ENCODE results near the gene TTLL5. TPM values are rescaled to one million over a fixed set of nuclear protein-coding genes. Genes with fewer than 3 reads are reported as not detected.

Gene TTLL5
- total and polyA plus RNA-seq, 2 of the 4 experiments (the other 2 are of a cell fraction) = 11.9 to 16.7 TPM

DNA sequence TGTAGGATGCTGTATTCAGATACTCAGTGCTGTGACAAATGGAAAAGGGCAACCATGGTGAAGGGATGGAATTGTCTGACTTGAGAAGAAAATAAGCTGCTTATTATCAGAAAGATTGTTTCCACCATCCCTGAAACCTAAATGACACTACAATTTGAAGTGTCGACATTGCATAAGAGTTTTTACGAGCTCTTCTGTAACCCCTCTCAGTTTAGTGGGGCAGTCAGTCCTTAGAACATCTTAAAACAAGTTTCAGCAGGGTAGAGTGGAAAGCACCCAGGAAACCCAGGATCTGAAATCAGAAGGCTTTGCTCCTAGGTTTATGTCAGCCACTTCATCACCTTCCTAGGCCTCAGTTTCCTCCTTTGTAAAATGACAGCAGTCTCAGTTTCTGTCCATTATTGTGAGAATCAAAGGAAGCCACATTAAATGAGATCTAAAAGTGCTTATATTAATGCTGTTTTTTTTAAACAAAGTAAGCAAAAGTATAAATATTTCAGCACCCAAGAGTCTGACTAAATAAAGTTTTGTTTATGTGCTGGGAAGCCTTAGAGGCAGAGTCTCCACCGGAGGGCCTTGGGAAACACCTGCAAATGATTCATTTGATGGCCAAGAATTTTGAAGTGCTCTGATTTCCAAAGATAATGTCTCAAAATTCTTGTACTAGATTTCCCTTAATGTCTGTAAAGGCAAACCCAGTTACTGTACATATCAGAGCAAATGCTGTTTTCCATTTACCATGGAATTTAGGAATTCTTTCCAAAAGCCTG is 326.3 kb downstream of the TTLL5 start (continued):
- TF ChIP-seq POLR2A (IDR thresholded peaks at IDR 0.05; ENCODE audit: low read depth, low read length) = no peak

DNA sequence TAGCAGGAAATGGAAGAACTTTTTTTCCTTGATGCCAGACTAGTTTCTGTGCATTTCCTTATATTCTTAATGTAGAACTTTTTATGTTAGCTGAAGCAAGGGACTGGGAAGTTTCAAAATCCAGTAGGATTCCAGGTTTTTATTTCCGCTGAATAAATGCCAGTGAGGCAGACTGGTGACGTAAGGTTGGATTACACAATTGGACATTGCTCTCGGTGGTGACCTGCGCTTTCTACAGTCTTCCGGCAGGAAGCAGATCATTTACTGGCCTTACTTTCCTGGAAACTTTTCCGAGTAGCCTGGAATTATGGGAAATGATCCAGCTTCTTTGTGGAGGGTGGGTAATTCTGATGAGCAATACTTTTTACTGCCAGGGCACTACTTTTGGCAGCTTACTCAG is 328.1 kb downstream of the TTLL5 start:
- H4K8ac ChIP-seq (ENCODE audit: low read depth in 2 of 2, low read length in 2 of 2) = no peak overlapping the region
- H3K9me3 ChIP-seq (ENCODE audit: control insufficient read depth, insufficient read depth, low read length) = no peaks in the 10 kb centered on the region
- no peak overlapping the region for H2AK5ac ChIP-seq (ENCODE audit: low read depth, low read length)
- dilution Hi-C loops (cut with HindIII; ENCODE audit: low sequenced_read_pairs, unreplicated experiment) = no loop called here
- H2BK120ac ChIP-seq (ENCODE audit: low read depth, low read length) = no peak overlapping the region
- intact Hi-C loops (cut with micrococcal nuclease) = no loop called here
- no peak overlapping the region for H3K4me3 ChIP-seq (ENCODE audit: insufficient read depth, low read depth, low read length)
- H3K14ac ChIP-seq (replicated peaks; ENCODE audit: low read depth, low read length) = no peak overlapping the region
- no peak overlapping the region for H2BK15ac ChIP-seq (ENCODE audit: low read depth, low read length)
- no peak overlapping the region for H2AK9ac ChIP-seq (replicated peaks; ENCODE audit: low read depth, low read length, poor library complexity)
- H3K27me3 ChIP-seq (ENCODE audit: control insufficient read depth, insufficient read depth, low read length) = no peaks in the 10 kb centered on the region
- no peaks in the 10 kb centered on the region; the same call in 1 of the 2 replicates for H4K20me1 ChIP-seq (ENCODE audit: insufficient read depth, low read length)
- no peak overlapping the region for H3K18ac ChIP-seq (ENCODE audit: low read depth, low read length)
- CTCF ChIA-PET = no interaction called here
- no peak overlapping the region for H3K4ac ChIP-seq (ENCODE audit: low read depth, low read length)
- no peak overlapping the region for H3K27ac ChIP-seq (ENCODE audit: insufficient read depth, low read length)
- WGBS, 2 experiments (ENCODE audit: extremely low coverage in 2 of 2, insufficient read length in 1 of 2) = 100% methylated on average over 2 of the region's 6 CpGs; no CpG with 5 or more reads in 1 of the 2 experiments
- no peak overlapping the region for H4K5ac ChIP-seq (ENCODE audit: low read depth, low read length)
- no peak overlapping the region for H4K91ac ChIP-seq (ENCODE audit: insufficient read depth, low read depth, low read length)
- peak; percentile 72 for TF ChIP-seq CEBPB (IDR thresholded peaks at IDR 0.05; ENCODE audit: low read depth, low read length)
- TF ChIP-seq SMC3 (IDR thresholded peaks at IDR 0.05; ENCODE audit: low read depth, low read length) = no peak
- peaks cover 5% of the 10 kb centered on the region; the same call in 1 of the 2 replicates for H3K9me1 ChIP-seq (ENCODE audit: insufficient read depth, low read length)
- no peak overlapping the region for H2BK5ac ChIP-seq (ENCODE audit: low read depth, low read length, poor library complexity, severe bottlenecking)
- H3K23ac ChIP-seq (ENCODE audit: low read depth, low read length) = no peak overlapping the region
- peaks cover 17% of the 10 kb centered on the region for H3K36me3 ChIP-seq (ENCODE audit: control insufficient read depth, insufficient read depth, low read length)
- no peak overlapping the region for H2BK20ac ChIP-seq (ENCODE audit: low read depth, low read length)
- H2AFZ ChIP-seq (replicated peaks; ENCODE audit: low read length, poor library complexity) = no peak overlapping the region
- H3K4me2 ChIP-seq (ENCODE audit: low read depth, low read length) = no peak overlapping the region
- H3K4me1 ChIP-seq (ENCODE audit: control insufficient read depth, insufficient read depth, low read length) = peaks cover 3% of the 10 kb centered on the region
- BruUV-seq (replicated peaks) = no TSS peak
- ATAC-seq (ENCODE audit: low read depth) (no peak), DNase-seq (peak; percentile 69)
- POLR2A ChIA-PET (ENCODE audit: unreplicated experiment) = no interaction called here
- H3K56ac ChIP-seq (ENCODE audit: extremely low read depth, insufficient read depth, low read length) = no peak overlapping the region
- peaks cover 12 to 15% of the 10 kb centered on the region in 2 experiments for H3K79me1 ChIP-seq (ENCODE audit: low read depth in 1 of 2, low read length in 2 of 2)
- in situ Hi-C loops (cut with MboI; ENCODE audit: low sequenced_read_pairs) = loop anchor here (10.0 to 25.0 kb wide), 3 partner anchors 194 to 1073 kb away; partner anchors contain the start of gene FLVCR2
- H3K9ac ChIP-seq (ENCODE audit: low read depth, low read length) = no peak overlapping the region
